HepG2 (cell line): ENCODE results near the gene ZC3H15. TPM values are rescaled to one million over a fixed set of nuclear protein-coding genes. Genes with fewer than 3 reads are reported as not detected.

Experiments used
- FOXC1 ChIP-seq: sonication (generic); formaldehyde crosslinking; IDR thresholded peaks from 2 replicates; pipeline ENCODE4 v1.8.0; 2022; ENCODE audit warnings: mild to moderate bottlenecking, missing genetic modification reagents, borderline replicate concordance
- IRF2 ChIP-seq: IDR thresholded peaks from 2 replicates; pipeline ENCODE4 v1.6.1; 2018; ENCODE audit warnings: missing genetic modification reagents, missing compliant biosample characterization
- KDM4B ChIP-seq: sonication (generic); formaldehyde crosslinking; IDR thresholded peaks from 2 replicates; pipeline ENCODE4 v1.4.0; 2020; ENCODE audit warnings: missing genetic modification reagents
- PCBP2 ChIP-seq: fragments of 200-400 bp; formaldehyde crosslinking; optimal IDR thresholded peaks from 2 replicates; pipeline ENCODE3; 2018; ENCODE audit warnings: low read length, low read depth; ENCODE audit not compliant: poor library complexity, severe bottlenecking
- RFXANK ChIP-seq: IDR thresholded peaks from 2 replicates; pipeline ENCODE4 v1.6.1; 2016
- SMYD3 ChIP-seq: sonication (generic); formaldehyde crosslinking; IDR thresholded peaks from 2 replicates; pipeline ENCODE4 v1.8.1; 2023; ENCODE audit warnings: mild to moderate bottlenecking, missing genetic modification reagents
- ZNF121 ChIP-seq: sonication (generic); formaldehyde crosslinking; IDR thresholded peaks from 2 replicates; pipeline ENCODE4 v1.5.0; 2020; ENCODE audit warnings: mild to moderate bottlenecking, missing genetic modification reagents
- ZNF263 ChIP-seq: sonication (generic); formaldehyde crosslinking; IDR thresholded peaks from 2 replicates; pipeline ENCODE4 v1.4.0; 2020; ENCODE audit warnings: missing genetic modification reagents
- ZNF329 ChIP-seq: sonication (generic); formaldehyde crosslinking; IDR thresholded peaks from 2 replicates; pipeline ENCODE4 v1.9.0; 2021; ENCODE audit warnings: low read depth, mild to moderate bottlenecking, missing genetic modification reagents
- ZNF567 ChIP-seq: sonication (generic); formaldehyde crosslinking; IDR thresholded peaks from 2 replicates; pipeline ENCODE4 v1.8.1; 2023; ENCODE audit warnings: mild to moderate bottlenecking, missing genetic modification reagents, borderline replicate concordance
- ZNF614 ChIP-seq: IDR thresholded peaks from 2 replicates; pipeline ENCODE4 v1.6.1; 2018; ENCODE audit warnings: missing biosample characterization, missing genetic modification reagents, inconsistent platforms, borderline replicate concordance
- ZNF776 ChIP-seq: sonication (generic); formaldehyde crosslinking; IDR thresholded peaks from 2 replicates; pipeline ENCODE4 v1.4.0; 2020; ENCODE audit warnings: mild to moderate bottlenecking, missing genetic modification reagents
- polyA plus RNA-seq, 8 experiments: library from polyadenylated mRNA; depleted of rRNA in 3 of 8; stranded (reverse) in 7 of 8; unstranded in 1 of 8; fragments of >200 nt; fragmentation: Illumina TruSeq in 4 of 8; extraction: Trizol in 4 of 8; gene quantifications; 2 replicates each; pipeline versions ENCODE4 v1.2.1 to v1.2.3, GENCODE V29; 2011 to 2016; ENCODE audit warnings: low read depth in 4 of 8, missing spikeins in 1 of 8, mixed read lengths in 1 of 8; ENCODE audit not compliant: insufficient read depth in 1 of 8
- total RNA-seq, 5 experiments: library from RNA; depleted of rRNA; stranded (reverse); fragments of >200 nt; fragmentation: Illumina TruSeq; extraction: Trizol; gene quantifications; 2 replicates each; pipeline ENCODE4 v1.2.3, GENCODE V29; 2016; ENCODE audit warnings: low read depth in 1 of 5
- TF ChIP-seq, protein P1 (sequence below): conservative IDR thresholded peaks from 2 replicates; pipeline ENCODE4 v1.6.1; 2018; ENCODE audit warnings: missing genetic modification reagents
- TF ChIP-seq, protein P2 (sequence below): sonication (generic); formaldehyde crosslinking; IDR thresholded peaks from 2 replicates; pipeline ENCODE4 v1.4.0; 2020; ENCODE audit warnings: missing genetic modification reagents, borderline replicate concordance
- TF ChIP-seq, protein P3 (sequence below): sonication (generic); formaldehyde crosslinking; IDR thresholded peaks from 2 replicates; pipeline ENCODE4 v1.4.0; 2020; ENCODE audit warnings: missing genetic modification reagents, borderline replicate concordance
- TF ChIP-seq, protein P4 (sequence below): sonication (generic); formaldehyde crosslinking; IDR thresholded peaks from 2 replicates; pipeline ENCODE4 v1.8.0; 2022; ENCODE audit warnings: missing genetic modification reagents, mild to moderate bottlenecking, borderline replicate concordance
- TF ChIP-seq, protein P5 (sequence below): IDR thresholded peaks from 2 replicates; pipeline ENCODE4 v1.6.1; 2016; ENCODE audit warnings: missing genetic modification reagents, missing compliant biosample characterization
- TF ChIP-seq, protein P6 (sequence below): sonication (generic); formaldehyde crosslinking; IDR thresholded peaks from 2 replicates; pipeline ENCODE4 v1.4.0; 2020; ENCODE audit warnings: missing genetic modification reagents

The ZC3H15 gene
- total and polyA plus RNA-seq, 2 of the 13 experiments (the other 11 are each of a cell fraction or from before 2014, with no cell fraction given) = 84.6 to 168 TPM

DNA sequence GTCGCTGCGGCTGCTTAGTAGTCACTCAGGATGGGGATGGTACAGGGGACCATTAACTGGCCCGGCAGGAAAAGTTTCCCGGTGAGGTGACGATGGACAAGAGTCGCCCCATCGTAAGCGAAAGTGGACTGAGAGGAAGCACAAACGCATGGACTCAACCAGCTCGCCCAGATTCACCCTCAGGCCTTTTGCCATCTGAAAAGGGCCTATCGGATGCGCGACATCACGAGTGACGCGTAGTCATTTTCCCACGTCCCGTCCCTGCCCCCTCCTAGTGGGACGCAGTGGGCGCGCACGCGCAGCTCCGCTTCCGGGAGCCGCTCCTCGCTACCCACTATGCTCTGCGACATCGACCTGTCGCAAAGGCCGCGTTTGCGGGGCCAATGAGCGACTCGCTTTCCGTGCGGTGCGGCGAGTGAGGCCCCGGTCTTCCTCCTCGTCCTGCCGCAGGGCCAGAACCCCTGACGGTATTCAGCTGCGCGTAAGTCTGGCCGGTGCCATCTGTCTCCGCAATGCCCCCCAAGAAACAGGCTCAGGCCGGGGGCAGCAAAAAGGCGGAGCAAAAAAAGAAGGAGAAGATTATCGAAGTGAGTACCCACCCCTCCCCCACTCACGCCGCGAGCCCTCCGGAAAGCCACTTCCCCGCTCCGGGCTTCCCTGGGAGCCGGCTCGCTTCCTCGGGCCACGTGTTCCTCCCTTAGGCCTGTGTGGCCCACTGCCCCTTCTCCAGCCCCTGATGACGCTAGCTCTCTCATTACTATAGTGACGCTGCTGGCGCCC, at the start of gene ZC3H15 (continued):
- TF ChIP-seq, protein P1, sequence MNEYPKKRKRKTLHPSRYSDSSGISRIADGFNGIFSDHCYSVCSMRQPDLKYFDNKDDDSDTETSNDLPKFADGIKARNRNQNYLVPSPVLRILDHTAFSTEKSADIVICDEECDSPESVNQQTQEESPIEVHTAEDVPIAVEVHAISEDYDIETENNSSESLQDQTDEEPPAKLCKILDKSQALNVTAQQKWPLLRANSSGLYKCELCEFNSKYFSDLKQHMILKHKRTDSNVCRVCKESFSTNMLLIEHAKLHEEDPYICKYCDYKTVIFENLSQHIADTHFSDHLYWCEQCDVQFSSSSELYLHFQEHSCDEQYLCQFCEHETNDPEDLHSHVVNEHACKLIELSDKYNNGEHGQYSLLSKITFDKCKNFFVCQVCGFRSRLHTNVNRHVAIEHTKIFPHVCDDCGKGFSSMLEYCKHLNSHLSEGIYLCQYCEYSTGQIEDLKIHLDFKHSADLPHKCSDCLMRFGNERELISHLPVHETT (CRISPR knock-in tag) = peak; percentile 88
- TF ChIP-seq, protein P2, sequence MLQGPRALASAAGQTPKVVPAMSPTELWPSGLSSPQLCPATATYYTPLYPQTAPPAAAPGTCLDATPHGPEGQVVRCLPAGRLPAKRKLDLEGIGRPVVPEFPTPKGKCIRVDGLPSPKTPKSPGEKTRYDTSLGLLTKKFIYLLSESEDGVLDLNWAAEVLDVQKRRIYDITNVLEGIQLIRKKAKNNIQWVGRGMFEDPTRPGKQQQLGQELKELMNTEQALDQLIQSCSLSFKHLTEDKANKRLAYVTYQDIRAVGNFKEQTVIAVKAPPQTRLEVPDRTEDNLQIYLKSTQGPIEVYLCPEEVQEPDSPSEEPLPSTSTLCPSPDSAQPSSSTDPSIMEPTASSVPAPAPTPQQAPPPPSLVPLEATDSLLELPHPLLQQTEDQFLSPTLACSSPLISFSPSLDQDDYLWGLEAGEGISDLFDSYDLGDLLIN = peak; percentile 92; the same call in 1 of the 2 replicates
- TF ChIP-seq KDM4B (peak; percentile 96), ZNF776 (CRISPR knock-in tag) (peak; percentile 87; the same call in 1 of the 2 replicates), ZNF121 (CRISPR knock-in tag) (0 out of 2 replicates have a peak, but pooled peaks have one; percentile 53), PCBP2 (no peak), ZNF263 (CRISPR knock-in tag) (peak; percentile 61; the same call in 1 of the 2 replicates), RFXANK (CRISPR knock-in tag) (peak; percentile 88; the same call in 1 of the 2 replicates), ZNF329 (peak; percentile 71), SMYD3 (CRISPR knock-in tag) (peak; percentile 95), IRF2 (CRISPR knock-in tag) (peak; percentile 98), ZNF614 (CRISPR knock-in tag) (peak; percentile 59), FOXC1 (CRISPR knock-in tag) (peak; percentile 99), ZNF567 (CRISPR knock-in tag) (peak; percentile 82)
- TF ChIP-seq, protein P3, sequence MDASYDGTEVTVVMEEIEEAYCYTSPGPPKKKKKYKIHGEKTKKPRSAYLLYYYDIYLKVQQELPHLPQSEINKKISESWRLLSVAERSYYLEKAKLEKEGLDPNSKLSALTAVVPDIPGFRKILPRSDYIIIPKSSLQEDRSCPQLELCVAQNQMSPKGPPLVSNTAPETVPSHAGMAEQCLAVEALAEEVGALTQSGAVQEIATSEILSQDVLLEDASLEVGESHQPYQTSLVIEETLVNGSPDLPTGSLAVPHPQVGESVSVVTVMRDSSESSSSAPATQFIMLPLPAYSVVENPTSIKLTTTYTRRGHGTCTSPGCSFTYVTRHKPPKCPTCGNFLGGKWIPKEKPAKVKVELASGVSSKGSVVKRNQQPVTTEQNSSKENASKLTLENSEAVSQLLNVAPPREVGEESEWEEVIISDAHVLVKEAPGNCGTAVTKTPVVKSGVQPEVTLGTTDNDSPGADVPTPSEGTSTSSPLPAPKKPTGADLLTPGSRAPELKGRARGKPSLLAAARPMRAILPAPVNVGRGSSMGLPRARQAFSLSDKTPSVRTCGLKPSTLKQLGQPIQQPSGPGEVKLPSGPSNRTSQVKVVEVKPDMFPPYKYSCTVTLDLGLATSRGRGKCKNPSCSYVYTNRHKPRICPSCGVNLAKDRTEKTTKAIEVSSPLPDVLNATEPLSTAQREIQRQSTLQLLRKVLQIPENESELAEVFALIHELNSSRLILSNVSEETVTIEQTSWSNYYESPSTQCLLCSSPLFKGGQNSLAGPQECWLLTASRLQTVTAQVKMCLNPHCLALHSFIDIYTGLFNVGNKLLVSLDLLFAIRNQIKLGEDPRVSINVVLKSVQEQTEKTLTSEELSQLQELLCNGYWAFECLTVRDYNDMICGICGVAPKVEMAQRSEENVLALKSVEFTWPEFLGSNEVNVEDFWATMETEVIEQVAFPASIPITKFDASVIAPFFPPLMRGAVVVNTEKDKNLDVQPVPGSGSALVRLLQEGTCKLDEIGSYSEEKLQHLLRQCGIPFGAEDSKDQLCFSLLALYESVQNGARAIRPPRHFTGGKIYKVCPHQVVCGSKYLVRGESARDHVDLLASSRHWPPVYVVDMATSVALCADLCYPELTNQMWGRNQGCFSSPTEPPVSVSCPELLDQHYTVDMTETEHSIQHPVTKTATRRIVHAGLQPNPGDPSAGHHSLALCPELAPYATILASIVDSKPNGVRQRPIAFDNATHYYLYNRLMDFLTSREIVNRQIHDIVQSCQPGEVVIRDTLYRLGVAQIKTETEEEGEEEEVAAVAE (CRISPR knock-in tag) = peak; percentile 98
- TF ChIP-seq, protein P4, sequence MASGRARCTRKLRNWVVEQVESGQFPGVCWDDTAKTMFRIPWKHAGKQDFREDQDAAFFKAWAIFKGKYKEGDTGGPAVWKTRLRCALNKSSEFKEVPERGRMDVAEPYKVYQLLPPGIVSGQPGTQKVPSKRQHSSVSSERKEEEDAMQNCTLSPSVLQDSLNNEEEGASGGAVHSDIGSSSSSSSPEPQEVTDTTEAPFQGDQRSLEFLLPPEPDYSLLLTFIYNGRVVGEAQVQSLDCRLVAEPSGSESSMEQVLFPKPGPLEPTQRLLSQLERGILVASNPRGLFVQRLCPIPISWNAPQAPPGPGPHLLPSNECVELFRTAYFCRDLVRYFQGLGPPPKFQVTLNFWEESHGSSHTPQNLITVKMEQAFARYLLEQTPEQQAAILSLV (CRISPR knock-in tag) = peak; percentile 83; the same call in 1 of the 2 replicates
- TF ChIP-seq, protein P5, sequence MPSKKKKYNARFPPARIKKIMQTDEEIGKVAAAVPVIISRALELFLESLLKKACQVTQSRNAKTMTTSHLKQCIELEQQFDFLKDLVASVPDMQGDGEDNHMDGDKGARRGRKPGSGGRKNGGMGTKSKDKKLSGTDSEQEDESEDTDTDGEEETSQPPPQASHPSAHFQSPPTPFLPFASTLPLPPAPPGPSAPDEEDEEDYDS (CRISPR knock-in tag) = peak; percentile 95
- TF ChIP-seq, protein P6, sequence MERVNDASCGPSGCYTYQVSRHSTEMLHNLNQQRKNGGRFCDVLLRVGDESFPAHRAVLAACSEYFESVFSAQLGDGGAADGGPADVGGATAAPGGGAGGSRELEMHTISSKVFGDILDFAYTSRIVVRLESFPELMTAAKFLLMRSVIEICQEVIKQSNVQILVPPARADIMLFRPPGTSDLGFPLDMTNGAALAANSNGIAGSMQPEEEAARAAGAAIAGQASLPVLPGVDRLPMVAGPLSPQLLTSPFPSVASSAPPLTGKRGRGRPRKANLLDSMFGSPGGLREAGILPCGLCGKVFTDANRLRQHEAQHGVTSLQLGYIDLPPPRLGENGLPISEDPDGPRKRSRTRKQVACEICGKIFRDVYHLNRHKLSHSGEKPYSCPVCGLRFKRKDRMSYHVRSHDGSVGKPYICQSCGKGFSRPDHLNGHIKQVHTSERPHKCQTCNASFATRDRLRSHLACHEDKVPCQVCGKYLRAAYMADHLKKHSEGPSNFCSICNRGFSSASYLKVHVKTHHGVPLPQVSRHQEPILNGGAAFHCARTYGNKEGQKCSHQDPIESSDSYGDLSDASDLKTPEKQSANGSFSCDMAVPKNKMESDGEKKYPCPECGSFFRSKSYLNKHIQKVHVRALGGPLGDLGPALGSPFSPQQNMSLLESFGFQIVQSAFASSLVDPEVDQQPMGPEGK (CRISPR knock-in tag) = peak; percentile 73
